Measurements from ENCODE around the gene DPYSL4.

DPYSL4 gene

GRCh38 chr10:132206377-132206745, 19.6 kb downstream of the DPYSL4 start:
- no peak overlapping the region for H3K4me3 ChIP-seq (ENCODE audit: low read depth, low read length)
- H3K27ac ChIP-seq (ENCODE audit: low read depth, low read length): no peak overlapping the region
- H3K27me3 ChIP-seq (ENCODE audit: control insufficient read depth, insufficient read depth, low read length): no peaks in the 10 kb centered on the region
- no peak overlapping the region for H3K9ac ChIP-seq (ENCODE audit: low read depth, low read length)
- H3K9me3 ChIP-seq (ENCODE audit: control insufficient read depth, insufficient read depth, low read length): no peaks in the 10 kb centered on the region
- no peaks in the 10 kb centered on the region for H3K36me3 ChIP-seq (ENCODE audit: control insufficient read depth, insufficient read depth, low read length)
- H3K4me1 ChIP-seq (ENCODE audit: control insufficient read depth, insufficient read depth, low read length): no peaks in the 10 kb centered on the region

DNA sequence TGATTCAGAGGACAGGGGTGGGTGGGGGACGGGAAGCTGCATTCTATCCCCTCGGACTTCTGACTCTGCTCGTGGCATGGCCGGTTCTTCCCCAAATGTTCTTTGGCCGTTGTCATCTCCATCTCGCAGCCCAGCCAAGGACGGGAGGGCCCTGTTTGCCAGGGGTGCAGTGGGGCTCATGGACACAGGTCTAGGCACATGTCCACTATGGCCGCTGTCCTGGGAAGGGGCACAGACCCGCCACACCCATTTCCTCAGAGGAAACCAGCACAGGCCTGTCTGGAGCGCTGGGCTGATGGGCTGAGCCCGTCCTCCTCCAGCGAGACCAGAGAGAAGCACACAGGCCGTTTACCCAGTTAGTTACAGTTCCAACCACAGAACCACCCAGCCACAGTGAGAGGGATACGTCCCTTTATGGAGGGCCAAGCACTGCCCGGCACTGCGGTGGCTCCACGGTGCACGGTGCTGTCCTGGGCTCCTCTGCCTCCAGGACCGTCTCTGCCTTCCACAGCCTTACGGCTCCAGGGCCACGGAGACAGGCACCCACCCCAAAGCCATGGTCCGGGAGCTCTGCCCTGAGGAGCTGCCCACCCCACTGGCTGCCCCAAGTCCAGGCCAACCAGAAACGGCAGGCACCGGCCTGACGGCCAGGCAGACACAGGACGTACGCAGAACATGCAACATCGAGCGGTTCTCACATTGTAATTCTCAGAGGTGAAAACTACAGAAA, 20.2 kb downstream of the DPYSL4 start:
- Histone ChIP-seq H3K27me3 (ENCODE audit: control insufficient read depth, insufficient read depth, low read length) (no peaks in the 10 kb centered on the region), H3K9ac (ENCODE audit: low read depth, low read length) (no peak overlapping the region), H3K36me3 (ENCODE audit: control insufficient read depth, insufficient read depth, low read length) (no peaks in the 10 kb centered on the region), H3K9me3 (ENCODE audit: control insufficient read depth, insufficient read depth, low read length) (no peaks in the 10 kb centered on the region), H3K4me1 (ENCODE audit: control insufficient read depth, insufficient read depth, low read length) (no peaks in the 10 kb centered on the region), H3K27ac (ENCODE audit: low read depth, low read length) (no peak overlapping the region), H3K4me3 (ENCODE audit: low read depth, low read length) (no peak overlapping the region)

DNA sequence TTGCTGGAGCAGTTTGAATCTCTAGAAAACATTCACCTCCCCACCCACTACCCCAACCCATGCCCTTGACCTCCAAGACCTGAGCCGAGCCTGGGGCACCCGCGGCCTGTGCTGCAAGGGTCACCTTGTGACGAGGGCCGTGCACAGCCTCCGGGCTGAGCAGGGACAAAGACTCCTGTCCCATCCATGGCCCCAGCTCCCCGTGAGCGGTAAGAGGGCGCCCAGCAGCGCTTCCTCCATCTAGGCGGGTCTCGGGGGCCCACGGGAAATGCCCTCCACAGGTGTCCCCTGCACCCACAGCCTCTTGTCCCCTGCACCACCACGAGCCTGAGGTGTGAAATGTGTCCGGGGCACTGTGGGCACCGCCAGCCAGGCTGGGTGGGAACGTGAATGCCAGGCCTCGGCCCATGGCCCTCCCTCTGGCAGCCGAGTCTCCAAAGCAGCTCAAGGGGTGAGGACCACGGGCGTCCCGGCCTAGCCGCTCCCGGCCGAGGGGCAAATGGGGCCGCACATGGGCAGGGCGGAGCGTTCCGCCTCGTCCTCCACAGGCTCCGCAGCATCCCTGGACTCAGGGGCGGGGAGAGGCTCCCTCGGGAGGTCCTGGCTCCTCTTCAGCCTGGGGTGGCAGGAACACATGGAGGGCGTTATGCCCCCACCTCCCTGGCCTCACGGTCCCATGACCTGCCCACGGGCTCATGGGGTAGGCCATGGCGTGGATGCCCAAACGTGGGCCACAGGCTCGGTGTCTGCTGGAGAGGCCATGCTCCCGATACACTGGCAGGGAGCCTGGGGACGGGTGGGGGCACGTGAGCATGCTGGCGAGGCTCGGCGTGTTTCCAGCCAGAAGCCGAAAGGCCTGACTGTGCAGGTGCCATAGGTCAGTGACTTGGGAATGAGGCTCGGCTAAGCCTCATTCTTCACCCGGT, 21.1 kb downstream of the DPYSL4 start:
- H3K9ac ChIP-seq (ENCODE audit: low read depth, low read length): no peak overlapping the region
- no peak overlapping the region for H3K27ac ChIP-seq (ENCODE audit: low read depth, low read length)
- H3K9me3 ChIP-seq (ENCODE audit: control insufficient read depth, insufficient read depth, low read length): no peaks in the 10 kb centered on the region
- no peaks in the 10 kb centered on the region for H3K27me3 ChIP-seq (ENCODE audit: control insufficient read depth, insufficient read depth, low read length)
- no peaks in the 10 kb centered on the region for H3K4me1 ChIP-seq (ENCODE audit: control insufficient read depth, insufficient read depth, low read length)
- H3K36me3 ChIP-seq (ENCODE audit: control insufficient read depth, insufficient read depth, low read length): no peaks in the 10 kb centered on the region
- H3K4me3 ChIP-seq (ENCODE audit: low read depth, low read length): no peak overlapping the region

DNA sequence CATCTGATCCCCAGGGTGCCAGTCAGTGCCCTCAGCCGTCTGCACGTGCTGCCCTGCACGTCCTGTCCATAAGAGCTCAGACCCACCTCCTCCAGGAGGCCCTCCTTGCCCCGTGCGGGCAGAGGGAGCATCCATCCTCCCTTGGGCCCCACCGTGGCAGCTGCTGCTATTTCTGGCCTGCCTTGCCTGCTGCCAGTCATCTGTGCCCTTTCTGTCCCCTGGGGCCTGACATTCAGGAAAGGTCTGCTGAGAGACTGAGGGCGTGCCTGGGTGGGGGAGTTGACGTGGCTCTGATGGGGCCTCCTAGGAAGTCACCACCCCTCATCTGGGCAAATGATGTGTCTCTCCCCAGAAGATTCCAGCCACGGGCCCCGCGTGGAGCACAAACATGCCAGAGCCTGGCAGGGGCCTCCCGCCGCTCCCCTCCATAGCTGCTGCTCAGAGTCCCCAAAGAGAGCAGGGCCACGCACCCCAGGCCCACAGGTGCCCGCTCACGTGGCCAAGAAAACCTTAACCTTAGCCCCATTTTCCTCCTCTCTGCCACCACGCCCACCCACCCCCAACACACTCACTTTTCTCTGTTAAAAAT, 21.8 kb downstream of the DPYSL4 start:
- Histone ChIP-seq H3K4me3 (ENCODE audit: low read depth, low read length) (no peak overlapping the region), H3K36me3 (ENCODE audit: control insufficient read depth, insufficient read depth, low read length) (no peaks in the 10 kb centered on the region), H3K4me1 (ENCODE audit: control insufficient read depth, insufficient read depth, low read length) (no peaks in the 10 kb centered on the region), H3K9me3 (ENCODE audit: control insufficient read depth, insufficient read depth, low read length) (no peaks in the 10 kb centered on the region), H3K27ac (ENCODE audit: low read depth, low read length) (no peak overlapping the region), H3K9ac (ENCODE audit: low read depth, low read length) (no peak overlapping the region), H3K27me3 (ENCODE audit: control insufficient read depth, insufficient read depth, low read length) (no peaks in the 10 kb centered on the region)

DNA sequence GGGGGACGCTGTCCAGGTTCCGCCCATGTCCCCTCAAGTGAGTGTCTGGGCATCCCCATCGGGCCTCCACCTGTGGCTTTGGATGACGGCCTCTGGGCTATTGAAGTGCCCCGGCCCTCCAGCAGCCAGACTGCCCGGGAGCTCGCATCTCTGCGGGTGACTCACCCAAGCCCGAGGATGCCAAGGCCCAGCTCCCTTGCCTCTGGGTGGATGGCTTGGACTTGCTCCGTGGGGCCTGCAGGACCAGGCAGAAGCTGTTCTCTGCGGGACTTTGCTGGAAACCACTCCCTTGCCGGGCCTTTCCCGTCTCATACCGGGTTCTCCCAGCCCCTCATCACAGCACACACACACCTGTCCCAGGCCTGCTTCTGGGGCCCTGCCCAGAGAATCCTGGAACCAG, 22.4 kb downstream of the DPYSL4 start:
- Histone ChIP-seq H3K27ac (ENCODE audit: low read depth, low read length) (no peak overlapping the region), H3K9ac (ENCODE audit: low read depth, low read length) (no peak overlapping the region), H3K27me3 (ENCODE audit: control insufficient read depth, insufficient read depth, low read length) (no peaks in the 10 kb centered on the region), H3K4me1 (ENCODE audit: control insufficient read depth, insufficient read depth, low read length) (no peaks in the 10 kb centered on the region), H3K4me3 (ENCODE audit: low read depth, low read length) (no peak overlapping the region), H3K36me3 (ENCODE audit: control insufficient read depth, insufficient read depth, low read length) (no peaks in the 10 kb centered on the region), H3K9me3 (ENCODE audit: control insufficient read depth, insufficient read depth, low read length) (no peaks in the 10 kb centered on the region)

GRCh38 chr10:132209978-132210530, 23.3 kb downstream of the DPYSL4 start:
- Histone ChIP-seq H3K9me3 (ENCODE audit: control insufficient read depth, insufficient read depth, low read length) (no peaks in the 10 kb centered on the region; the same call in 1 of the 2 replicates), H3K4me3 (ENCODE audit: low read depth, low read length) (no peak overlapping the region), H3K9ac (ENCODE audit: low read depth, low read length) (no peak overlapping the region), H3K27ac (ENCODE audit: low read depth, low read length) (no peak overlapping the region), H3K4me1 (ENCODE audit: control insufficient read depth, insufficient read depth, low read length) (no peaks in the 10 kb centered on the region), H3K27me3 (ENCODE audit: control insufficient read depth, insufficient read depth, low read length) (no peaks in the 10 kb centered on the region), H3K36me3 (ENCODE audit: control insufficient read depth, insufficient read depth, low read length) (no peaks in the 10 kb centered on the region)

DNA sequence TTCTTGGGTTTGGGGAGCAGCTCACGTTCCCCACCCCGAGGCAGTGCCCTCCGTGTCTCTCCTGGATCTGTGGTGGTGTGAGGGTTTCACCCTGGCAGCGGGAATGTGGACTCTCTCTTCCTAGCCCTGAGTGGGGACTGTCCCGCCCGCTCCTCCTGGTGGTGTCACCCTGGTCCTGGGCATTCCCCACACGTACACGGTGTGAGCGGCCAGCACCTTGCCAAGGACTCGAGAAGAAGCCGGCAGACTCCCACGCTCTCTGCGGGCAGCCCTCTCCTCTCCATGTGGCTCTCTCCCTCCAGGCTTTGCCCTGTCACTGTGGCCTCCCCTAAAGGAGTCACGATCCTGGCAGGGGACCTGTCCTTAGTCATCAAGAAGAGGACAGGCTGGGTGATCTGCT, 24.0 kb downstream of the DPYSL4 start:
- H3K9me3 ChIP-seq (ENCODE audit: control insufficient read depth, insufficient read depth, low read length): no peaks in the 10 kb centered on the region; the same call in 1 of the 2 replicates
- H3K27me3 ChIP-seq (ENCODE audit: control insufficient read depth, insufficient read depth, low read length): no peaks in the 10 kb centered on the region
- no peaks in the 10 kb centered on the region for H3K4me1 ChIP-seq (ENCODE audit: control insufficient read depth, insufficient read depth, low read length)
- H3K36me3 ChIP-seq (ENCODE audit: control insufficient read depth, insufficient read depth, low read length): no peaks in the 10 kb centered on the region
- H3K4me3 ChIP-seq (ENCODE audit: low read depth, low read length): no peak overlapping the region
- H3K27ac ChIP-seq (ENCODE audit: low read depth, low read length): no peak overlapping the region
- H3K9ac ChIP-seq (ENCODE audit: low read depth, low read length): no peak overlapping the region; the same call in 1 of the 2 replicates

DNA sequence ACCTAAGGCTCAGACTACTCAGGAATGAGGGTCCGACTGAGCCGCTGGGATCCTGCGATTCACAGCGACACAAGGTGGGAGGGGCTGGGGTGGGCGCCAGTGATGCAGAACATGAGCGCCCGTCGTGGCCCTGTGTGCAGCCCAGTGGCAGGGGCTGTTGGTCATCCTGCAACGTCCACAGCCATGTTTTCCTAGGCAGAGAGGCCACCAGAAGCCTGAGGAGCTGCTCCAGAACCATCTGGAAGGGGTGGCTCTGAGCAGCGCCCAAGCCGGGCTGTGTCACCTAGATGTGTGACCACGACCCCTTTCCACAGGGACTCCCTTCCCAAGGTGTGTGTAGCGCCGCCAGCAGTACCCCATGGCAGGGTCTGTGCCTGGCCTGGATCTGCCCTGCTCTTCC, 24.5 kb downstream of the DPYSL4 start:
- H3K27me3 ChIP-seq (ENCODE audit: control insufficient read depth, insufficient read depth, low read length): no peaks in the 10 kb centered on the region
- H3K4me1 ChIP-seq (ENCODE audit: control insufficient read depth, insufficient read depth, low read length): no peaks in the 10 kb centered on the region
- H3K9me3 ChIP-seq (ENCODE audit: control insufficient read depth, insufficient read depth, low read length): peaks cover under 1% of the 10 kb centered on the region; the same call in 1 of the 2 replicates
- H3K27ac ChIP-seq (ENCODE audit: low read depth, low read length): no peak overlapping the region
- H3K36me3 ChIP-seq (ENCODE audit: control insufficient read depth, insufficient read depth, low read length): no peaks in the 10 kb centered on the region
- H3K4me3 ChIP-seq (ENCODE audit: low read depth, low read length): no peak overlapping the region
- no peak overlapping the region for H3K9ac ChIP-seq (ENCODE audit: low read depth, low read length)

DNA sequence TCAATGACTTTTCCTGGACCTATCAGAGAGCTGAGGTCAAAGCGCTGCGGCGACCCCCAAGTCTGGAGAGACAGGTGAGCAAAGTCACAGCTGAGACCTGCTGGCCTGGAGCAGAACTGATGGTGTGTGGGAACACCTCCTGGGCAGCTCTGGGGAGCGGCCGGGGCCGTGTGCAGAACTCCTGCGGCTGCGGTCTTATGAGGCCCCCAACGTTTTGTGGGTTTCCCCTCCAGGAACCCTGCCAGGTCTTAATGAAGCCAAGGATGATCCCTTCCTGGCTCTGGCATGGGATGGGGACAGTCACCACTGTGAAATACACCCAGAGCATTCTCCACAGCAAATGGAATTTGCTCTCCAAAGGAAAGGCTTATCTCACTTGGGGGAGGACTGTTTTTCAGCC, 26.1 kb downstream of the DPYSL4 start:
- Histone ChIP-seq H3K9ac (ENCODE audit: low read depth, low read length) (no peak overlapping the region), H3K27me3 (ENCODE audit: control insufficient read depth, insufficient read depth, low read length) (no peaks in the 10 kb centered on the region), H3K4me1 (ENCODE audit: control insufficient read depth, insufficient read depth, low read length) (no peaks in the 10 kb centered on the region), H3K4me3 (ENCODE audit: low read depth, low read length) (no peak overlapping the region), H3K36me3 (ENCODE audit: control insufficient read depth, insufficient read depth, low read length) (no peaks in the 10 kb centered on the region), H3K9me3 (ENCODE audit: control insufficient read depth, insufficient read depth, low read length) (peaks cover 15% of the 10 kb centered on the region; the same call in 1 of the 2 replicates), H3K27ac (ENCODE audit: low read depth, low read length) (no peak overlapping the region)

GRCh38 chr10:132213917-132214316, 27.2 kb downstream of the DPYSL4 start:
- no peak overlapping the region for H3K4me3 ChIP-seq (ENCODE audit: low read depth, low read length)
- H3K27me3 ChIP-seq (ENCODE audit: control insufficient read depth, insufficient read depth, low read length): no peaks in the 10 kb centered on the region
- no peaks in the 10 kb centered on the region for H3K36me3 ChIP-seq (ENCODE audit: control insufficient read depth, insufficient read depth, low read length)
- H3K9me3 ChIP-seq (ENCODE audit: control insufficient read depth, insufficient read depth, low read length): peaks cover 22% of the 10 kb centered on the region
- H3K9ac ChIP-seq (ENCODE audit: low read depth, low read length): no peak overlapping the region
- no peaks in the 10 kb centered on the region for H3K4me1 ChIP-seq (ENCODE audit: control insufficient read depth, insufficient read depth, low read length)
- no peak overlapping the region for H3K27ac ChIP-seq (ENCODE audit: low read depth, low read length)
